SK-N-SH treated with all-trans-retinoic acid at 6 μM for 48 hours (cell line): ENCODE measurements around the gene CNOT6L.

Experiments
- OSR1 ChIP-seq: fragments of 250-450 bp; sonication (Bioruptor Pico); IDR thresholded peaks from 2 replicates; pipeline ENCODE4 v1.8.0; 2022; ENCODE audit warnings: moderate library complexity, mild to moderate bottlenecking, inconsistent platforms
- RARB ChIP-seq: fragments of 250-450 bp; sonication (Bioruptor Pico); IDR thresholded peaks from 2 replicates; pipeline ENCODE4 v1.8.0; 2021; ENCODE audit warnings: mild to moderate bottlenecking, moderate library complexity
- ZFP30 ChIP-seq: fragments of 450-650 bp; formaldehyde crosslinking; IDR thresholded peaks from 2 replicates; pipeline ENCODE4 v1.5.0; 2022; ENCODE audit warnings: mild to moderate bottlenecking, moderate library complexity
- TF ChIP-seq, protein P1 (sequence below): fragments of 250-450 bp; sonication (Bioruptor Pico); IDR thresholded peaks from 2 replicates; pipeline ENCODE4 v1.8.0; 2020; ENCODE audit warnings: mild to moderate bottlenecking, moderate library complexity, borderline replicate concordance

DNA sequence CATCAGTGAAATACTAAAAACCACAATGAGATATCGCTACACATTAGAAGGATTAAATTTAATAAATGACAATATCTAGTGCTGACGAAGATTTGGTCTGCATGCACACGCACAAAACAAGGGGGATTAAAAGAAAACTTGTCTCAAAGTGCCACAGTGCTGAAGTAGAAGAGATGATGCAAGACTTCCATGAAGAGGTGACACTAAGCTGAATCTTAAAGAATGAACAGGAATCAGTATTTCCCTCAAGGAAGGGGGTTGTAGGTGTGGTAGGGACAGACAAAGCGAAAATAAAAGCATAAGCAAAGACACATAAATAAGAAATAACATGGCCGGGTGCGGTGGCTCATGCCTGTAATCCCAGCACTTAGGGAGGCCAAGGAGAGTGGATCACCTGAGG is 33.5 kb downstream of the CNOT6L start:
- no peak for TF ChIP-seq OSR1 (CRISPR knock-in tag)
- no peak for TF ChIP-seq RARB (CRISPR knock-in tag)
- TF ChIP-seq ZFP30 (CRISPR knock-in tag) = no peak
- TF ChIP-seq, protein P1, sequence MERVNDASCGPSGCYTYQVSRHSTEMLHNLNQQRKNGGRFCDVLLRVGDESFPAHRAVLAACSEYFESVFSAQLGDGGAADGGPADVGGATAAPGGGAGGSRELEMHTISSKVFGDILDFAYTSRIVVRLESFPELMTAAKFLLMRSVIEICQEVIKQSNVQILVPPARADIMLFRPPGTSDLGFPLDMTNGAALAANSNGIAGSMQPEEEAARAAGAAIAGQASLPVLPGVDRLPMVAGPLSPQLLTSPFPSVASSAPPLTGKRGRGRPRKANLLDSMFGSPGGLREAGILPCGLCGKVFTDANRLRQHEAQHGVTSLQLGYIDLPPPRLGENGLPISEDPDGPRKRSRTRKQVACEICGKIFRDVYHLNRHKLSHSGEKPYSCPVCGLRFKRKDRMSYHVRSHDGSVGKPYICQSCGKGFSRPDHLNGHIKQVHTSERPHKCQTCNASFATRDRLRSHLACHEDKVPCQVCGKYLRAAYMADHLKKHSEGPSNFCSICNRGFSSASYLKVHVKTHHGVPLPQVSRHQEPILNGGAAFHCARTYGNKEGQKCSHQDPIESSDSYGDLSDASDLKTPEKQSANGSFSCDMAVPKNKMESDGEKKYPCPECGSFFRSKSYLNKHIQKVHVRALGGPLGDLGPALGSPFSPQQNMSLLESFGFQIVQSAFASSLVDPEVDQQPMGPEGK (CRISPR knock-in tag) = no peak
